Measurements from ENCODE around the gene ENOX1.

- TF ChIP-seq CTCF (IDR thresholded peaks at IDR 0.05): no peak
- TF ChIP-seq ZFX (IDR thresholded peaks at IDR 0.05; ENCODE audit: borderline replicate concordance): no peak
Measured at GRCh38 chr13:43227721-43228120, 559.1 kb downstream of the ENOX1 start.
